ENCODE data around the gene PAPOLA.

GRCh38 chr14:96576937-96577336 is 74.8 kb downstream of the PAPOLA start:
- TF ChIP-seq CTCF (IDR thresholded peaks at IDR 0.05) (no peak), POLR2AphosphoS5 (IDR thresholded peaks at IDR 0.05) (no peak)

All from esophagus muscularis mucosa (tissue), 3 donors.